Testis (tissue), 2 donors: ENCODE results near the gene SDK2.

Source experiments
- CTCF ChIP-seq, 3 experiments: fragments of 450-650 bp in 2 of 3; fragments of 200-600 bp in 1 of 3; sonication (generic) in 1 of 3; IDR thresholded peaks; one replicate each; pipeline ENCODE4 v1.5.1; 2016 to 2019; ENCODE audit warnings: antibody characterized with exemption in 3 of 3, mild to moderate bottlenecking in 2 of 3, moderate library complexity in 1 of 3
- POLR2A ChIP-seq: fragments of 450-650 bp; IDR thresholded peaks from one replicate; pipeline ENCODE4 v1.6.1; 2017; ENCODE audit warnings: antibody characterized with exemption, mild to moderate bottlenecking, moderate library complexity

GRCh38 chr17:73304438-73304837 is 339.8 kb downstream of the SDK2 start:
- TF ChIP-seq POLR2A = no peak
- TF ChIP-seq CTCF (IDR thresholded peaks at IDR 0.05) = no peak
